Osteoblast (primary cell): ENCODE results near the gene C4orf54. TPM values are rescaled to one million over a fixed set of nuclear protein-coding genes. Genes with fewer than 3 reads are reported as not detected.

ENCODE experiments used
- DNase-seq: peaks from one replicate; pipeline ENCODE4 v3.0.0; 2011; ENCODE audit warnings: low spot score, mixed read lengths; ENCODE audit not compliant: insufficient read length; ENCODE audit errors: missing footprints
- H2AFZ ChIP-seq: 2 replicates; pipeline ENCODE4 v1.6.0; 2011; ENCODE audit warnings: mild to moderate bottlenecking, low read length
- H3K27ac ChIP-seq: 2 replicates; pipeline ENCODE4 v1.5.1; 2011; ENCODE audit warnings: mild to moderate bottlenecking, low read depth, low read length, moderate library complexity
- H3K27me3 ChIP-seq: 2 replicates; pipeline ENCODE4 v1.6.0; 2012; ENCODE audit warnings: mild to moderate bottlenecking, control low read depth, inconsistent platforms, low read length, moderate library complexity; ENCODE audit not compliant: insufficient read depth
- H3K36me3 ChIP-seq: 2 replicates; pipeline ENCODE4 v1.5.1; 2011; ENCODE audit warnings: mild to moderate bottlenecking, low read length, control low read depth, moderate library complexity; ENCODE audit not compliant: insufficient read depth
- H3K4me1 ChIP-seq: 2 replicates; pipeline ENCODE4 v1.5.1; 2011; ENCODE audit warnings: mild to moderate bottlenecking, low read length, control low read depth, moderate library complexity; ENCODE audit not compliant: insufficient read depth
- H3K4me2 ChIP-seq: 2 replicates; pipeline ENCODE4 v1.6.0; 2011; ENCODE audit warnings: mild to moderate bottlenecking, low read length; ENCODE audit not compliant: insufficient read depth
- H3K4me3 ChIP-seq: fragments of 200-600 bp; sonication (generic); 3 replicates; pipeline ENCODE4 v1.5.1; 2012; ENCODE audit warnings: mild to moderate bottlenecking, low read length, inconsistent platforms; ENCODE audit not compliant: insufficient read depth
- H3K79me2 ChIP-seq: 2 replicates; pipeline ENCODE4 v1.6.0; 2012; ENCODE audit warnings: mild to moderate bottlenecking, low read length, control low read depth, inconsistent platforms; ENCODE audit not compliant: insufficient read depth
- H3K9me3 ChIP-seq: 2 replicates; pipeline ENCODE4 v1.5.1; 2011; ENCODE audit warnings: low read depth, low read length, control low read depth
- H4K20me1 ChIP-seq: 2 replicates; pipeline ENCODE4 v1.6.0; 2012; ENCODE audit warnings: mild to moderate bottlenecking, low read length, control low read depth; ENCODE audit not compliant: insufficient read depth
- CTCF ChIP-seq: IDR thresholded peaks from 2 replicates; pipeline ENCODE4 v1.5.1; 2011; ENCODE audit warnings: mild to moderate bottlenecking, low read depth, low read length, moderate library complexity; ENCODE audit errors: extremely low read depth
- total RNA-seq: library from RNA; depleted of rRNA; stranded (reverse); fragments of >200 nt; gene quantifications from 2 replicates; pipeline ENCODE4 v1.2.3, GENCODE V29; 2012

The C4orf54 gene
- total RNA-seq, 1 donor, result under 0.01 TPM

GRCh38 chr4:99624141-99624719 lies 33.4 kb downstream of the C4orf54 start:
- Histone ChIP-seq H3K27me3 (no peaks in the 10 kb centered on the region), H3K4me3 (no peak overlapping the region), H3K9me3 (no peaks in the 10 kb centered on the region), H2AFZ (no peak overlapping the region), H3K79me2 (no peaks in the 10 kb centered on the region), H3K4me1 (no peaks in the 10 kb centered on the region), H3K36me3 (no peaks in the 10 kb centered on the region), H3K4me2 (no peak overlapping the region), H3K27ac (no peak overlapping the region), H4K20me1 (no peaks in the 10 kb centered on the region)
- no peak for TF ChIP-seq CTCF
- no peak for DNase-seq

GRCh38 chr4:99622341-99622740 lies 35.3 kb downstream of the C4orf54 start:
- no peak for TF ChIP-seq CTCF
- DNase-seq, result no peak

GRCh38 chr4:99617374-99617773 lies 40.3 kb downstream of the C4orf54 start:
- Histone ChIP-seq H4K20me1 (no peaks in the 10 kb centered on the region), H3K27me3 (no peaks in the 10 kb centered on the region), H3K9me3 (no peaks in the 10 kb centered on the region), H3K27ac (no peak overlapping the region), H3K4me2 (no peak overlapping the region), H3K4me1 (no peaks in the 10 kb centered on the region), H3K4me3 (no peak overlapping the region), H2AFZ (no peak overlapping the region), H3K36me3 (no peaks in the 10 kb centered on the region), H3K79me2 (no peaks in the 10 kb centered on the region)
- no peak for DNase-seq
- TF ChIP-seq CTCF, result no peak

More at GRCh38 chr4:99622341-99622740, 35.3 kb downstream of the C4orf54 start:
- no peak overlapping the region for H3K4me2 ChIP-seq
- no peaks in the 10 kb centered on the region for H3K9me3 ChIP-seq
- H4K20me1 ChIP-seq, result no peaks in the 10 kb centered on the region
- H3K27me3 ChIP-seq, result no peaks in the 10 kb centered on the region
- H3K4me3 ChIP-seq, result no peak overlapping the region
- H3K27ac ChIP-seq, result no peak overlapping the region
- no peaks in the 10 kb centered on the region for H3K79me2 ChIP-seq
- no peaks in the 10 kb centered on the region for H3K4me1 ChIP-seq
- no peak overlapping the region for H2AFZ ChIP-seq
- no peaks in the 10 kb centered on the region for H3K36me3 ChIP-seq

DNA sequence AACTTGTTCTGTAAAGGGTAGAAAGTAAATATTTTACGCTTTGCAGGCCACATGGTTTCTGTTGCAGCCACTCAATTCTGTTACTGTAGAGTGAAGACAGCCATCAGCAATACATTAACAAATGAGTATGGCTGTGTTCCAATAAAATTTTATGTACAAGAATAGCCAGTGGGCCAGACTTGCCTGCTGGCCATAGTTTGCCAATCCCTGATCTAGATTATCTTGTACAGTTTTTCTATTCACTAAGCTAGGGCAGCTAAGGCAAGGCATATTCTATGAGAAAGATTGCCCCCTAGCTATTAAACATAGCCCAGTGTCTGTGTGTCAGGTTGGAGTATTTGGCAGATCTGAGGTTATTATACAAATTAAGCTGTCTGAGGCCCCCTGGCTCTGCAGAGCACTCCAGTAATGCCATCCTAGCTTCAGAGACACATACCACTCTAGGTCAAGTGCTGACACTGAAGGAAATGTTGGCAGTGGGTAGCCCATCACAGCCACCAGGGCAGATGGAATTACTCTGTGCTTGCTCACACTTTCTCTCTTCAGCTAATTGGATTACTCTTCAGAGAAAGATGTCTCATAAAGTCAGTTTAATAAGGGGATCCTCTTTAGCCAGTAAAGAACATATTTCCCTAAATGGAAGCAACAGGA lies 42.3 kb downstream of the C4orf54 start:
- Histone ChIP-seq H4K20me1 (no peaks in the 10 kb centered on the region), H3K4me1 (no peaks in the 10 kb centered on the region), H3K36me3 (no peaks in the 10 kb centered on the region), H3K9me3 (no peaks in the 10 kb centered on the region), H3K79me2 (no peaks in the 10 kb centered on the region), H3K4me3 (no peak overlapping the region), H3K27ac (no peak overlapping the region), H2AFZ (no peak overlapping the region), H3K4me2 (no peak overlapping the region), H3K27me3 (no peaks in the 10 kb centered on the region)
- no peak for TF ChIP-seq CTCF
- DNase-seq, result no peak
